GM19351 (cell line): Measurements from ENCODE around the gene METTL3.
A peak's percentile ranks its signal among the peaks of the same experiment; 100 is the strongest.

Source experiments
- ATAC-seq: cut with Tn5 transposase; IDR thresholded peaks from one replicate; pipeline ENCODE4 v1.9.1; 2021; ENCODE audit warnings: mild to moderate bottlenecking, moderate library complexity; ENCODE audit not compliant: unreplicated experiment

The METTL3 gene

GRCh38 chr14:21486640-21487087, 24.5 kb downstream of the METTL3 start:
- ATAC-seq: no peak

- ATAC-seq: peak; percentile 99
Observed at GRCh38 chr14:21476925-21477681, 34.0 kb downstream of the METTL3 start, which contains the start of the genes RAB2B and TOX4. TSS of gene RAB2B (minus strand) at chr14:21476959. CDS start at chr14:21476872, 87 bp downstream. TSS of gene TOX4 (plus strand) at chr14:21477195. CDS start at chr14:21477279, 84 bp downstream.

GRCh38 chr14:21476523-21476924, 34.6 kb downstream of the METTL3 start:
- no peak for ATAC-seq

GRCh38 chr14:21475767-21476522, 35.2 kb downstream of the METTL3 start:
- ATAC-seq: no peak

GRCh38 chr14:21467616-21468015, 43.5 kb downstream of the METTL3 start:
- ATAC-seq: no peak

- ATAC-seq: peak; percentile 95
Observed at GRCh38 chr14:21455912-21456667, 55.0 kb downstream of the METTL3 start, which contains the start of gene CHD8. TSS of gene CHD8 (minus strand) at chr14:21456123. CDS start at chr14:21431643, 24,480 bp downstream.

GRCh38 chr14:21455592-21455911, 55.6 kb downstream of the METTL3 start:
- peak; percentile 30 for ATAC-seq

- no peak for ATAC-seq
Observed at GRCh38 chr14:21454843-21455544, 56.1 kb downstream of the METTL3 start.

- no peak for ATAC-seq
Observed at GRCh38 chr14:21449899-21450216, 61.3 kb downstream of the METTL3 start.
